Esophagus muscularis mucosa (tissue), 3 donors: ENCODE results near the gene ATF6.

Source experiments
- POLR2AphosphoS5 ChIP-seq, 2 donors: sonication (generic); formaldehyde crosslinking; IDR thresholded peaks; one replicate each; pipeline ENCODE4 v1.6.1; 2017; ENCODE audit warnings: antibody characterized with exemption in 2 of 2
- TF ChIP-seq, protein P1 (sequence below), 3 experiments: fragments of 200-600 bp in 2 of 3; fragments of 450-650 bp in 1 of 3; sonication (generic) in 2 of 3; IDR thresholded peaks; one replicate each; pipeline ENCODE4 v1.5.1; 2017 to 2019; ENCODE audit warnings: antibody characterized with exemption in 3 of 3, mild to moderate bottlenecking in 2 of 3, moderate library complexity in 1 of 3

DNA sequence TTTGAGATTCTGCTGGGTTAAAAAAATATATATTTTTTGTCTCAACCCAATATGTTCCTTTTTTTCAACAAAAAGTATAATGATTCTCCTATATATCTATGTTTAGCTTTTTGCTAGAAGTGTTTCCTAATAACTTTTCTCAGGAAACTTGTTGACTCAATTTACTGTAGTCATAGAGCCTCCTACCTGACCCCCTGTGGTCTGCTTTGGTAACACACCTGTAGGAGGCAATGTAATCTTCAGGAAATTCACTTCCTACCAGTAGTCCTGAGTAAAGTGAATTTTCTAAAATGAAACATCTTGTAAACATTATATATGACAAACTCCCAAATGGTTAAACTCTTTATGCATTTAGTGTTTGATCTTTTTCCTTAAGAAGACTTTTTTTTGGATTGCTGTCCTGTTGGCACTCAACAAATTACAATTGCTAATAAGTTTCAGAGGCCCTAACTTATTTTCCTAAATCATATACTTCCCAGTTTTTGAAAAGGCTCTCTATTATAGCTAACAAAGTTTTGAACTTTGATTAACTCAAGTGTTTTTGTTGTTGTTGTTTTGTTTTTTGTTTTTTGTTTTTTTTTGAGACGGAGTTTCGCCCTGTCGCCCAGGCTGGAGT lies 139.3 kb downstream of the ATF6 start:
- TF ChIP-seq POLR2AphosphoS5 (IDR thresholded peaks at IDR 0.05), result no peak
- TF ChIP-seq, protein P1, sequence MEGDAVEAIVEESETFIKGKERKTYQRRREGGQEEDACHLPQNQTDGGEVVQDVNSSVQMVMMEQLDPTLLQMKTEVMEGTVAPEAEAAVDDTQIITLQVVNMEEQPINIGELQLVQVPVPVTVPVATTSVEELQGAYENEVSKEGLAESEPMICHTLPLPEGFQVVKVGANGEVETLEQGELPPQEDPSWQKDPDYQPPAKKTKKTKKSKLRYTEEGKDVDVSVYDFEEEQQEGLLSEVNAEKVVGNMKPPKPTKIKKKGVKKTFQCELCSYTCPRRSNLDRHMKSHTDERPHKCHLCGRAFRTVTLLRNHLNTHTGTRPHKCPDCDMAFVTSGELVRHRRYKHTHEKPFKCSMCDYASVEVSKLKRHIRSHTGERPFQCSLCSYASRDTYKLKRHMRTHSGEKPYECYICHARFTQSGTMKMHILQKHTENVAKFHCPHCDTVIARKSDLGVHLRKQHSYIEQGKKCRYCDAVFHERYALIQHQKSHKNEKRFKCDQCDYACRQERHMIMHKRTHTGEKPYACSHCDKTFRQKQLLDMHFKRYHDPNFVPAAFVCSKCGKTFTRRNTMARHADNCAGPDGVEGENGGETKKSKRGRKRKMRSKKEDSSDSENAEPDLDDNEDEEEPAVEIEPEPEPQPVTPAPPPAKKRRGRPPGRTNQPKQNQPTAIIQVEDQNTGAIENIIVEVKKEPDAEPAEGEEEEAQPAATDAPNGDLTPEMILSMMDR (IDR thresholded peaks at IDR 0.05), result peak; percentile 27 to 39 (median 28)
